ENCODE data around the gene STRN4.

DNA sequence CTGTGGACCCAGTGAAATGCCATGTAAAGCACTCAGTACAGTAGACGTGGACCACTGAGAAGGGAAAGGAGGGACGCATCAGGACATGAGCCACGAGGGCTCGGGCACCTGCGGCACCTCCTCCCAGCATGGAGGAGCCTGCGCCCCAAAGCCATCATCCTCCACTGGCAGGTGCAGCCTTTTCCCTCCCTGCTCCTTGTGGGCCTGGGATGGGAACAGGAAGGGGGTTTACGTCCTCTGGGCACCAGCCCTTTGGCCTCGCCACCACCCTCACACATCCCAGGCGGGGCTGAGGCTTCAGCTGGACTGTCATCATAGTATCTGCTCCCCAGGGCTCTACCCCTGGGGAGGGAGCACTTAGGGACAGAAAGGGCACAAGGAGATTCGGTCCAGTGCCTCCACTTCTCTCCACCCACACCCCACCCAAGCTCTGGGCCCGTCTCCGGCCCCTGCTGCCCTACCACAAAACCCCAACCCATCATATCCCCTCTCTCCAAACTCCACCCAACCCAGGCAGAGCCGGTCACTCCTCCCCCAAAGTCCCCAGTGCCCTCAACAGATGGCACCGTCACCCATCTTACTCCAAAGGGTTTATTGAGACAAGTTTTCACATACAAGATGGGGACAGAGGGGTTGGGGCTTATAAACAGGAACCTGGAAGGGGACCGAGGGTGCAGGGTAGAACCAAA is 27.2 kb downstream of the STRN4 start:
- TF ChIP-seq GATA3 (IDR thresholded peaks at IDR 0.05; ENCODE audit: low read depth, low read length) (no peak), GATA2 (IDR thresholded peaks at IDR 0.05; ENCODE audit: low read depth, low read length) (no peak)

Data from SH-SY5Y (cell line).